Duodenal mucosa (tissue), 2 donors: ENCODE measurements around the gene SCART1.

Experiments
- H3K27ac ChIP-seq: one replicate; pipeline ENCODE4 v1.7.0; 2013; ENCODE audit warnings: low read depth, low read length
- H3K27me3 ChIP-seq, 2 donors: one replicate each; pipeline ENCODE4 v1.7.0; 2013; ENCODE audit warnings: low read length in 2 of 2, control low read depth in 1 of 2; ENCODE audit not compliant: insufficient read depth in 2 of 2, control insufficient read depth in 1 of 2
- H3K36me3 ChIP-seq, 2 donors: one replicate each; pipeline ENCODE4 v1.7.0; 2013; ENCODE audit warnings: low read length in 2 of 2, control low read depth in 1 of 2; ENCODE audit not compliant: insufficient read depth in 2 of 2, control insufficient read depth in 1 of 2
- H3K4me1 ChIP-seq, 2 donors: one replicate each; pipeline ENCODE4 v1.7.0; 2013; ENCODE audit warnings: low read length in 2 of 2, control low read depth in 1 of 2; ENCODE audit not compliant: insufficient read depth in 2 of 2, control insufficient read depth in 1 of 2
- H3K4me3 ChIP-seq, 2 donors: one replicate each; pipeline ENCODE4 v1.7.0; 2013; ENCODE audit warnings: low read length in 2 of 2, low read depth in 1 of 2
- H3K9ac ChIP-seq, 2 donors: one replicate each; pipeline ENCODE4 v1.7.0; 2013; ENCODE audit warnings: low read length in 2 of 2, low read depth in 1 of 2
- H3K9me3 ChIP-seq, 2 donors: one replicate each; pipeline ENCODE4 v1.7.0; 2013; ENCODE audit warnings: low read length in 2 of 2, control low read depth in 1 of 2; ENCODE audit not compliant: control insufficient read depth in 1 of 2

SCART1 gene

DNA sequence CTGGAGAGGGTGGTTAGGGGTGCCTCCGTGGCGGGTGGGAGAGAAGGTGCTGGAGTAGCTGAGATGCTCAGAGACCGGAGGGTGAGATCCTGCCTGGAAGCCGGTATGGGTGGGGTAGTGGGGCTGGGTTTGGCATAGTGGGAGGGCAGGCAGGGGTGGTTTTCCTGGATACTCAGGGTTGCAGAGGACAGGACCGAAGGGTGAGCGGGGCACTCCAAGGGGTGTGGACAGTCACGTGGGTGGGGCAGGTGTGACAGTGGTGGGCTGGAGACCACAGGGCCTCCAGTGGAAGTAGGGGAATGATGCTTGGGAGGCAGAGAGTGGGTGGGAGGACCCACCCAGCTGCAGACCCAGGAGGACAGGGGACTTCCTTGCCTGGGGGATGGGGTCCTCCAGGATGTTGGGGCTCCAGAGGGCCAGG lies 1.9 kb downstream of the SCART1 start:
- no peaks in the 10 kb centered on the region for H3K36me3 ChIP-seq
- no peaks in the 10 kb centered on the region for H3K4me1 ChIP-seq
- no peak overlapping the region for H3K9ac ChIP-seq
- H3K27me3 ChIP-seq = no peaks in the 10 kb centered on the region
- H3K4me3 ChIP-seq = no peak overlapping the region
- no peak overlapping the region for H3K27ac ChIP-seq
- H3K9me3 ChIP-seq = no peaks in the 10 kb centered on the region

DNA sequence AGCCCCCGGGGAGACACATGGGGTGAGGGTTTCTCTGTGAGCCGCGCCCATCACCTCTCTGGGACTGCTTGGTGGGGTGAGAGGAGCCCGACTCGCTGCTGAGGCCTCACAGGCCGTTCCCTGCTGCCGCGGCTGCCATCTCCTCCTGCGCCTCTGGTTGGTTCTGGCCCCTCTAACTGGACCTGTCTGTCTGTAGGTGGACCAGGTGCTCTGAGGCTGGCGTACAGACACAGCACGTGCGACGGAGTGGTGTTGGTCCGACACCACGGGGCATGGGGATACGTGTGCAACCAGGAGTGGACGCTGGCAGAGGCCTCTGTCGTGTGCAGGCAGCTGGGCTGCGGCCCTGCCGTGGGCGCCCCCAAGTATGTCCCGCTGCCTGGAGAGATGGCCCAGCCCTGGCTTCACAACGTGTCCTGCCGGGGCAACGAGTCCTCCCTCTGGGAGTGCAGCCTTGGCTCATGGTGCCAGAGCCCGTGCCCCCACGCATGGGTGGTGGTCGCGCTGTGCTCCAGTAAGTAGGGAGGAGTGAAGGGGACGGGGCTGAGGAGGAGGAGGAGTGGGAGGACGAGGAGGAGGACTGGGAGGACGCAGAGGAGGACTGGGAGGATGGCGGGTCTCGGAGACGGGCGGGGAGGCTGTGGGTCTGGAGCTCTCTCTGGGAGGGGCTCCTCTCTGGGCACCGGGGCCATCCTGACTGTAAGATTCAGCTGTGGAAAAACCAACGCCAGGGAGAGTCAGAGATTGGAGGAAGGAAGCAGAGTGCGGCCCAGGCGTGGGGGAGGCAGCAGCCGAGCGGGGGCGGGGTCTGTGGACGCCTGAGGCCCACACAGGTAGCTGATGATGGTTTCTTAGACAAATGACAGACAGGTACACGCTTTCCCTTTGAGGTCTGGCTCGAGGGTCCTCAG lies 2.6 kb downstream of the SCART1 start:
- H3K27me3 ChIP-seq = no peaks in the 10 kb centered on the region
- no peaks in the 10 kb centered on the region for H3K9me3 ChIP-seq
- no peaks in the 10 kb centered on the region for H3K4me1 ChIP-seq

DNA sequence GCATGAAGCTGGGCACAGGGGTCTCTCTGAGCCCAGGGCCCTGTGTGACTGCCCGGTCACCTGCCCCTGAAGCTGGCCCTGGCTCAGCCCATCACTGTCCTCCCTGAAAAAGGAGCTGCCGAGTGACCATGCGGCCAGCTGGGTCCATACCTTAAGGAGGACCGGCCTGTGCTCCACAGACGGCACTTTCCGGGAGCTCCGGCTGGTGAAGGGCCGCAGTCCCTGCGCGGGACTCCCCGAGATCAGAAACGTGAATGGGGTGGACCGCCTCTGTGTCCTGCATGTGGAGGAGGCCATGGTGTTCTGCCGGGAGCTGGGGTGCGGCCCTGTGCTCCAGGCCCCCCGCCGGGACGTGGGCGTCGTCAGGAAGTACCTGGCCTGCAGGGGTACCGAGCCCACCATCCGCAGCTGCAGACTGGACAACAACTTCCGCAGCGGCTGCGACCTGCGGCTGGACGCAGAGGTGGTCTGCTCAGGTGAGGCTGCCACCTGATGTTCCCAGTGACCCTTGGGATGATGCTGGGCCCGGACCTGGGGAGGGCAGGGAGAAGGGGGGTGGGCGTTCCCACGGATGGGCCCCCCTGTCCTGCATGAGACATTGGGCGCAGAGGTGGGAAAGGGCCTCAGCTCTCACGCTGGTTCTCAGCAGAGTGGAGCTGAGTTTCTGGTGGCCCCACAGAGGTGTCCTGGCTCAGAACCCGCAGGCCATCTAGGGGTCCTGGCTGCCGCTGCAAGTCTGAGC lies 3.5 kb downstream of the SCART1 start:
- H3K4me3 ChIP-seq = no peak overlapping the region
- no peaks in the 10 kb centered on the region for H3K36me3 ChIP-seq
- no peak overlapping the region for H3K9ac ChIP-seq
- no peaks in the 10 kb centered on the region for H3K9me3 ChIP-seq
- H3K4me1 ChIP-seq = no peaks in the 10 kb centered on the region
- no peaks in the 10 kb centered on the region for H3K27me3 ChIP-seq
- H3K27ac ChIP-seq = no peak overlapping the region

More for the DNA sequence above, 2.6 kb downstream of the SCART1 start:
- no peak overlapping the region for H3K4me3 ChIP-seq
- no peaks in the 10 kb centered on the region for H3K36me3 ChIP-seq
- H3K27ac ChIP-seq = no peak overlapping the region
- no peak overlapping the region for H3K9ac ChIP-seq

DNA sequence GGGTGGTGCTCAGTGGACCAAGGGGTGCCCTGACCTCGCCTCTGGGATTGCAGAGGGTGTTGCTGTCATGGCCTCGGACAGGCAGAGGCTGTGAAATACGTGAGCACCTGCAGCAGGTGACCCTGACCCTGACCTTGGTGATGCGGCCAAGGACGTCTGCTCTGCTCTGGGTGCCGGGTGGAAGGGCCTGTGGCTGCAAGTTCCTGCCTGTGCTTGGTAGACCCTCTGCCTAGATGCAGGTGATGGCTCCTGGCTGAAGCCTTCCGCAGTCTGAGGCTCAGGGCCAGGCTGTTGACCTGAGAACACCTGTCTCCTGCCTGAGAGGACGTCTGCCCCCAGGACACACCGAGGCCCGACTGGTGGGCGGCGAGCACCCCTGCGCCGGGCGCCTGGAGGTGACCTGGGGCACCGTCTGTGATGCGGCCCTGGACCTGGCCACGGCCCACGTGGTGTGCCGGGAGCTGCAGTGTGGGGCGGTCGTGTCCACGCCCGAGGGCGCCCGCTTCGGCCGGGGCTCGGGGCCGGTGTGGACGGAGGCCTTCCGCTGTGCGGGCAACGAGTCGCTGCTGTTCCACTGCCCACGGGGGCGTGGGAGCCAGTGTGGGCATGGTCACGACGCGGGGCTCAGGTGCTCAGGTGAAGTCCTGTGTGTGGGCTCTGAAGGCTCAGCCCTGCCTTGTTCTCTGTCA lies 4.4 kb downstream of the SCART1 start:
- no peaks in the 10 kb centered on the region for H3K9me3 ChIP-seq
- H3K27ac ChIP-seq = no peak overlapping the region
- no peaks in the 10 kb centered on the region for H3K27me3 ChIP-seq
- H3K4me3 ChIP-seq = no peak overlapping the region
- H3K36me3 ChIP-seq = no peaks in the 10 kb centered on the region
- H3K4me1 ChIP-seq = no peaks in the 10 kb centered on the region
- no peak overlapping the region for H3K9ac ChIP-seq

DNA sequence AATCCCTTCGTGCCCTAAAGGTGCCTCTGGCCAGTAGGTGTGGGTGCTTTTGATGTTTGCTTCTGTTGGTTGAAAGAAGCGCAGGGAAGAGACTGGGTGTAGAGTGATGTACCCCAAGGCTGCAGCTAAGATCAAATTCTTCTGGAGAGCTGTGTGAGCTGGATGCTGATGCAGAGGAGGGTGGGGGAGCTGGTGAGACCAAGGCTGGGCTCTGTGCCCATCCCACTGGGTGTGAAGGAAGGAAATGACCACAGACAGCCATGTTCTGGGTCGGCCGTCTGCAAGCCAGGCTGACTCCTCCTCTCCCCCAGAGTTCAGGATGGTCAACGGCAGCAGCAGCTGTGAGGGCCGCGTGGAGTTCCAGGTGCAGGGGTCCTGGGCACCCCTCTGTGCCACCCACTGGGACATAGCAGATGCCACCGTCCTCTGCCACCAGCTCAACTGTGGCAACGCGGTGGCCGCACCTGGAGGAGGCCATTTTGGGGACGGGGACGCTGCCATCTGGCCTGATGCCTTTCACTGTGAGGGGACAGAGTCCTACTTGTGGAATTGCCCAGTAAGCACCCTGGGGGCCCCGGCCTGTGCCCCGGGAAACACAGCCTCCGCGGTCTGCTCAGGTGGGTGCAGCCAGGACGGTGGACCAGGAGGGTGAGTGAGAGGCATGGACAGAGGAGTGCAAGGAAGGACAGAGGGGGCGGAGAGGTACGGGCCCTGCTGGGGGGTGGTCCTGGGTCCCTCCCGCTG lies 5.1 kb downstream of the SCART1 start:
- no peak overlapping the region for H3K4me3 ChIP-seq
- no peaks in the 10 kb centered on the region for H3K4me1 ChIP-seq
- H3K9me3 ChIP-seq = no peaks in the 10 kb centered on the region
- no peak overlapping the region for H3K27ac ChIP-seq
- no peaks in the 10 kb centered on the region for H3K27me3 ChIP-seq
- H3K36me3 ChIP-seq = no peaks in the 10 kb centered on the region
- no peak overlapping the region for H3K9ac ChIP-seq

DNA sequence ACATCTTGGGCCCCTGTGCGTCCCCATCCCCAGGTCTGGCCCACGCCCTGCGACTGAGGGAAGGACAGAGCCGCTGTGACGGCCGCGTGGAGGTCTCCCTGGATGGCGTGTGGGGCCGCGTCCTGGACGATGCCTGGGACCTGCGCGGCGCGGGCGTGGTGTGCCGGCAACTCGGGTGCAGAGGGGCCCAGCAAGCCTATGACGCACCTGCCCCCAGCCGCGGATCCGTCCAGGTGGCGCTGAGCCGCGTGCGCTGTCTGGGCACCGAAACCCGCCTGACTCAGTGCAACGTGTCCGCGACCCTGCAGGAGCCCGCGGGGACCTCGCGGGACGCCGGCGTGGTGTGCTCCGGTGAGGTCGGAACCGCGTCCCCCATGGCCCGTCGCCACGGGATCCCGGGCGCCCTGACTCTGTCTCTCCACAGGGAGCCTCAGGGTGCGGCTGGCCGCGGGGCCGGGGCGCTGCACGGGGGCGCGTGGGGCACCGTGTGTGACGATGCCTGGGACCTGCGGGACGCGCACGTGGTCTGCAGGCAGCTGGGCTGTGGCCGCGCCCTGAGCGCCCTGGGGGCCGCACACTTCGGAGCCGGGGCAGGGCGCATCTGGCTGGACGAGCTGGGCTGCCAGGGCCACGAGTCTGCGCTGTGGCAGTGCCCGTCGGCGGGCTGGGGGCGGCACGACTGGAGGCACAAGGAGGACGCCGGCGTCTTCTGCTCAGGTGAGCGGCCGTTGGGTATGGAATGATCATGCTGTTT lies 5.9 kb downstream of the SCART1 start:
- H3K36me3 ChIP-seq = no peaks in the 10 kb centered on the region
- no peaks in the 10 kb centered on the region for H3K9me3 ChIP-seq
- H3K4me3 ChIP-seq = no peak overlapping the region
- H3K27me3 ChIP-seq = no peaks in the 10 kb centered on the region
- H3K27ac ChIP-seq = no peak overlapping the region
- no peaks in the 10 kb centered on the region for H3K4me1 ChIP-seq
- no peak overlapping the region for H3K9ac ChIP-seq

DNA sequence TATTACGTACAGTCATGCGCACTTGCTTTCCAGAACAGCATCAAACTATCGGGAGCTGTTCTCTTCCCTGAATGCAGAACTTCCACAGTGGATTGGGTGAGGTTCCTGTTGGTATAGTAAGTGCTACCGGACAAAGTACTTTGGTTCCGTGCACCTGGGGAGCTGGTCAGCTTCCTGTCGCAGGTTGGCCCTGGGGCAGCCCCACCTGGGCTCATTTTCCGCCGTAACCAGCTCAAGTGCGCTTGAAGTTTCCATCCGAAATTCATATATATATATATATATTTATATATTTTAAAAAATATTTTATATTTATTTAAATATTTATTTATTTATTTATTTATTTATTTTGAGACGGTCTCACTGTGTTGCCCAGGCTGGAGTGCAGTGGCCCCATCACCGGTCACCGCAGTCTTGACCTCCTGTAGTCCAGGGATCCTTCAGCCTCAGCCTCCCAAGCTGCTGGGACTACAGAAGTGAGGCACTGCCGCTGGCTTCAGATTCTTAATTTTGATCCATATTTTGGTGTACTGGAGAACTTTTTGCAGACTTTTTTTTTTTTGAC lies 6.5 kb downstream of the SCART1 start:
- no peaks in the 10 kb centered on the region for H3K9me3 ChIP-seq
- no peak overlapping the region for H3K4me3 ChIP-seq

DNA sequence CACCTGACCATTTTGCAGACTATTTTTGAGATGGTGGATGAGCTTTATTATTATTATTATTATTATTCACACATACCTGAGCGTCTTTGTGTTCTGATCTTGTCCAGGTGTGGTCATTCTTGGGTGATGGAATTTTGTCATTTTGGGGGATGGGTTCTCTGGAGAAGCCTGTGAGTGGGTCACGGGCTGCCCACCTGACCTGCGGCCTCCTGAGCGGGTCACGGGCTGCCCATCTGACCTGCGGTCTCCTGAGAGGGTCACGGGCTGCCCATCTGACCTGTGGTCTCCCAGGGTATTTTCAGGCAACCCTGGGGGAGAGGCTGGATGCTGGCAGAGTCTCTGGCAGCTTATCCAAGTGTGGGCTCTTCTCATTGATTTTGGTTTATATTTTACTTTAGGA lies 7.3 kb downstream of the SCART1 start:
- no peaks in the 10 kb centered on the region for H3K9me3 ChIP-seq
- H3K27me3 ChIP-seq = no peaks in the 10 kb centered on the region
- no peak overlapping the region for H3K27ac ChIP-seq
- no peak overlapping the region for H3K9ac ChIP-seq
- H3K4me1 ChIP-seq = no peaks in the 10 kb centered on the region
- no peaks in the 10 kb centered on the region for H3K36me3 ChIP-seq
- H3K4me3 ChIP-seq = no peak overlapping the region

More for the DNA sequence above, 6.5 kb downstream of the SCART1 start:
- Histone ChIP-seq H3K27ac (no peak overlapping the region), H3K9ac (no peak overlapping the region), H3K27me3 (no peaks in the 10 kb centered on the region), H3K4me1 (no peaks in the 10 kb centered on the region), H3K36me3 (no peaks in the 10 kb centered on the region)

DNA sequence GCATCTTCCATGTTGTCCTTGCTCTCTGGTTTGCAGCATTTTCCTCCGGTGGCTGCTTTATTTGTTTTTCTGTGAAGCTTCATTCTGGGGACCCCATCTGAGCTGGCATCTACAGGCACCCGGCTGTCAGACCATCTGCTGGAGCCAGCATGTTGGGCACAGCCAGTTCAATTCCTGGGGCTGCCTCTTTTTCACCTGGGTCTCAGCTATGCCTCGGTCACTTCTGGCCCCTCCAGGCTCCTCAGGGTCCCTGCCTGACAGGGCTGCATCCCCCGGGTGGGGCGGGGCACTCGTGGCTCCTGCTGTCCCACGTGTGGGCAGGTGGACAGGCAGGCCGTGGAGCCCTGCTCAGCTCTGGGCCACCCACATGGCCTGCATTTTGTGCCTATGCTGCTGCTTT lies 8.1 kb downstream of the SCART1 start:
- Histone ChIP-seq H3K27me3 (no peaks in the 10 kb centered on the region), H3K9me3 (no peaks in the 10 kb centered on the region), H3K4me3 (no peak overlapping the region)

More for the DNA sequence above, 8.1 kb downstream of the SCART1 start:
- Histone ChIP-seq H3K27ac (no peak overlapping the region), H3K4me1 (no peaks in the 10 kb centered on the region), H3K36me3 (no peaks in the 10 kb centered on the region), H3K9ac (no peak overlapping the region)
